Chondrocyte (in vitro differentiated cells): ENCODE data around the gene IFI27L2. TPM values are rescaled to one million over a fixed set of nuclear protein-coding genes. Genes with fewer than 3 reads are reported as not detected.

Experiments used
- DNase-seq: peaks from one replicate; pipeline ENCODE4 v3.0.0; 2021; ENCODE audit warnings: mixed read lengths, low spot score
- H3K27ac Mint-ChIP-seq: one replicate; pipeline ENCODE4 v1.8.0; 2021; ENCODE audit warnings: mild to moderate bottlenecking, moderate library complexity, mixed read lengths; ENCODE audit not compliant: unreplicated experiment
- H3K27me3 Mint-ChIP-seq: 2 replicates; pipeline ENCODE4 v1.8.0; 2021; ENCODE audit warnings: low read depth, mixed read lengths
- H3K36me3 Mint-ChIP-seq: 2 replicates; pipeline ENCODE4 v1.8.0; 2021; ENCODE audit warnings: low read depth, mixed read lengths
- H3K4me1 Mint-ChIP-seq: 2 replicates; pipeline ENCODE4 v1.8.0; 2021; ENCODE audit warnings: low read depth, mild to moderate bottlenecking, mixed read lengths
- H3K4me3 Mint-ChIP-seq: one replicate; pipeline ENCODE4 v1.8.0; 2021; ENCODE audit warnings: mild to moderate bottlenecking, moderate library complexity, mixed read lengths; ENCODE audit not compliant: unreplicated experiment
- H3K9me3 Mint-ChIP-seq: 2 replicates; pipeline ENCODE4 v1.8.0; 2021; ENCODE audit warnings: low read depth, mixed read lengths
- CTCF ChIP-seq: fragments of 200-600 bp; sonication (generic); IDR thresholded peaks from 2 replicates; pipeline ENCODE4 v1.5.0; 2021; ENCODE audit warnings: antibody characterized with exemption, mild to moderate bottlenecking, moderate library complexity
- total RNA-seq: library from RNA; stranded (reverse); gene quantifications from 3 replicates; pipeline ENCODE4 v1.2.1, GENCODE V29; 2021

IFI27L2 gene
- total RNA-seq, 1 donor from 2014 or later: 66.8 TPM

GRCh38 chr14:94123868-94124267, 5.5 kb downstream of the IFI27L2 start:
- H3K27ac Mint-ChIP-seq: no peak overlapping the region
- TF ChIP-seq CTCF: no peak
- H3K9me3 Mint-ChIP-seq: peaks cover 10% of the 10 kb centered on the region
- H3K4me3 Mint-ChIP-seq: no peak overlapping the region
- no peak for DNase-seq
- peaks cover 26% of the 10 kb centered on the region for H3K4me1 Mint-ChIP-seq
- H3K27me3 Mint-ChIP-seq: no peaks in the 10 kb centered on the region
- peaks cover 4% of the 10 kb centered on the region for H3K36me3 Mint-ChIP-seq

GRCh38 chr14:94123296-94123695, 6.1 kb downstream of the IFI27L2 start:
- Mint-ChIP-seq H3K4me3 (no peak overlapping the region), H3K9me3 (peaks cover 10% of the 10 kb centered on the region), H3K36me3 (peaks cover 4% of the 10 kb centered on the region), H3K27me3 (no peaks in the 10 kb centered on the region), H3K27ac (no peak overlapping the region), H3K4me1 (peaks cover 22% of the 10 kb centered on the region)
- TF ChIP-seq CTCF: no peak
- no peak for DNase-seq

GRCh38 chr14:94122438-94122837, 7.0 kb downstream of the IFI27L2 start:
- H3K27me3 Mint-ChIP-seq: no peaks in the 10 kb centered on the region
- DNase-seq: no peak
- H3K4me1 Mint-ChIP-seq: peaks cover 22% of the 10 kb centered on the region
- H3K27ac Mint-ChIP-seq: no peak overlapping the region
- peaks cover 10% of the 10 kb centered on the region for H3K9me3 Mint-ChIP-seq
- TF ChIP-seq CTCF: no peak
- peaks cover 4% of the 10 kb centered on the region for H3K36me3 Mint-ChIP-seq
- no peak overlapping the region for H3K4me3 Mint-ChIP-seq

- no peak overlapping the region for H3K4me3 Mint-ChIP-seq
- H3K27me3 Mint-ChIP-seq: peaks cover 4% of the 10 kb centered on the region
- peaks cover 3% of the 10 kb centered on the region for H3K36me3 Mint-ChIP-seq
- H3K27ac Mint-ChIP-seq: peak overlapping the region; percentile 95
- TF ChIP-seq CTCF: no peak
- peaks cover 10% of the 10 kb centered on the region for H3K9me3 Mint-ChIP-seq
- no peak for DNase-seq
- peaks cover 22% of the 10 kb centered on the region for H3K4me1 Mint-ChIP-seq
These were observed 7.9 kb downstream of the IFI27L2 start for GRCh38 chr14:94121485-94121884.

DNA sequence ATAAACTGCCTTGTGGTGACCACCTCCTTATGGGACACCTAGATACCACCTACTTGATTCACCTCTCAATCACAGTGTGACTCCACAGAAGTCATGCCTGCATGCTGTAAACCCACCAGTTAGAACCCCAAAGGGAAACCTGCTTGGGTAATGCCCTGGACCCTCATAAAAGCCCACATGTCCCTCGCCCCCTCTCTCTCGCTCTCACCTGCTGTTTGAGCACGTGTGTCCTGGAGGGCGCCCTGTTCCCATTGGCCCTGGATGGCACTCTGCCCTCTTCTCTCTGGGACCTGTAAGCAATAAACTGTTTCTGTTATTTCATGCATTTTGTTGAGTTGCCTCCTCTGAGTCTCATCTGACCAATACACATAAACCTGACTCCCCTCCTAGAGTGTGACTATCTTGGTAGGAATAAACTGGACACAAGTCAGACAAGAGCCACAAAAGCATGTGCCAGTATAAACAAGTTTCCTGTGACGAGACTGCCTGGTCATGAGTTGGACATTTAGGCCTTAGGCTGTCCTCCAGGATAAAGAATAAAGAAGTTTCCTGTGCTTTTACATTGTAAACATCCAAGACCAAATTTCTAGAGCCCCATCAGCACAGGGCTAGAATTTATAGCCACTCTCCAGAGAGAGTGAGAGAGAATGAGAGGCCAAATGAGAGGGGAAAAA, 8.6 kb downstream of the IFI27L2 start:
- peaks cover 10% of the 10 kb centered on the region for H3K9me3 Mint-ChIP-seq
- peak overlapping the region; percentile 95 for H3K27ac Mint-ChIP-seq
- peaks cover 9% of the 10 kb centered on the region for H3K27me3 Mint-ChIP-seq
- H3K4me1 Mint-ChIP-seq: peaks cover 22% of the 10 kb centered on the region
- DNase-seq: no peak
- H3K4me3 Mint-ChIP-seq: peak overlapping the region; percentile 7
- peaks cover 2% of the 10 kb centered on the region for H3K36me3 Mint-ChIP-seq
- TF ChIP-seq CTCF: no peak
